Transverse colon (tissue), 4 donors: ENCODE results near the gene GVQW3.

Experiments
- CTCF ChIP-seq, 5 experiments: fragments of 200-600 bp in 3 of 5; fragments of 450-650 bp in 2 of 5; sonication (generic) in 3 of 5; IDR thresholded peaks; 1 replicate in 2 of 5; 2 replicates in 3 of 5; pipeline ENCODE4 v1.5.1; 2016 to 2017; ENCODE audit warnings: antibody characterized with exemption in 5 of 5, inconsistent platforms in 3 of 5, mild to moderate bottlenecking in 2 of 5, moderate library complexity in 1 of 5
- POLR2AphosphoS5 ChIP-seq, 3 donors: sonication (generic); formaldehyde crosslinking; IDR thresholded peaks; one replicate each; pipeline ENCODE4 v1.6.1; 2016; ENCODE audit warnings: antibody characterized with exemption in 3 of 3

GRCh38 chr11:76337923-76338322 lies 43.2 kb upstream of the GVQW3 start:
- TF ChIP-seq CTCF (IDR thresholded peaks at IDR 0.05) (no peak), POLR2AphosphoS5 (IDR thresholded peaks at IDR 0.05) (no peak)
